HepG2 (cell line): ENCODE measurements around the gene LCE2C. TPM values are rescaled to one million over a fixed set of nuclear protein-coding genes. Genes with fewer than 3 reads are reported as not detected.

ENCODE experiments used
- ATAC-seq: fragments of 200-7000 bp; cut with Tn5 transposase; 3 replicates; pipeline ENCODE4 v1.9.1; 2020; ENCODE audit warnings: mild to moderate bottlenecking, moderate library complexity
- BruUV-seq: library from RNA; stranded (reverse); fragments of 400-500 nt; replicated peaks from 2 replicates; lab custom pipeline; 2021; lab: Mats Ljungman, UMichigan
- CTCF ChIA-PET: fragments of 300-600 bp; formaldehyde crosslinking; extraction: SDS; loops from one replicate; lab custom pipeline; 2021; ENCODE audit warnings: low total read pairs, inconsistent platforms, low intra/inter-chr PET ratio; lab: Yijun Ruan, JAX
- POLR2A ChIA-PET: fragments of 350-600 bp; sonication (Branson Sonifier 250); formaldehyde crosslinking; loops from one replicate; lab custom pipeline; 2020; ENCODE audit warnings: antibody characterized with exemption, inconsistent platforms; lab: Yijun Ruan, JAX
- DNase-seq: peaks from one replicate; pipeline ENCODE4 v3.0.0-alpha.2; 2015; ENCODE audit warnings: low spot score
- FAIRE-seq: peaks from 3 replicates; lab custom pipeline; 2011; peaks lifted over from hg19 to GRCh38; lab: Jason Lieb, UNC
- H2AFZ ChIP-seq: one replicate; pipeline ENCODE4 v1.6.1; 2011; ENCODE audit warnings: low read length, inconsistent platforms
- H3K27ac ChIP-seq: fragments of 300-600 bp; 3 replicates; pipeline ENCODE4 v1.8.0; 2011; ENCODE audit warnings: mixed run types, mild to moderate bottlenecking, mixed read lengths, low read length, inconsistent platforms; ENCODE audit not compliant: insufficient read depth; ENCODE audit errors: extremely low read length
- H3K27me3 ChIP-seq, 2 experiments: fragments of 200-600 bp in 1 of 2; 2 replicates in 1 of 2; 3 replicates in 1 of 2; pipeline versions ENCODE4 v1.6.0 to v1.8.0; 2011; ENCODE audit warnings: low read length in 2 of 2, mild to moderate bottlenecking in 2 of 2, moderate library complexity in 2 of 2, inconsistent platforms in 1 of 2; ENCODE audit not compliant: insufficient read depth in 2 of 2, control insufficient read depth in 1 of 2
- H3K36me3 ChIP-seq, 2 experiments: fragments of 200-600 bp in 1 of 2; replicated peaks in 1 of 2; 2 replicates in 1 of 2; 3 replicates in 1 of 2; pipeline versions ENCODE4 v1.5.1 to v1.8.0; 2011; ENCODE audit warnings: low read length in 2 of 2, inconsistent platforms in 1 of 2; ENCODE audit not compliant: insufficient read depth in 2 of 2, control insufficient read depth in 1 of 2
- H3K4me1 ChIP-seq: 2 replicates; pipeline ENCODE4 v1.5.1; 2012; ENCODE audit warnings: low read length, inconsistent platforms; ENCODE audit not compliant: insufficient read depth
- H3K4me2 ChIP-seq: 2 replicates; pipeline ENCODE4 v1.6.0; 2011; ENCODE audit warnings: low read depth, low read length, inconsistent platforms
- H3K4me3 ChIP-seq, 3 experiments: fragments of 200-600 bp in 1 of 3; sonication (generic), shearing (Covaris generic) in 1 of 3; replicated peaks in 1 of 3; 2 replicates each; pipeline ENCODE4 v1.5.1; 2011 to 2016; ENCODE audit warnings: low read length in 3 of 3, inconsistent platforms in 2 of 3, low read depth in 2 of 3, mild to moderate bottlenecking in 2 of 3, control low read depth in 1 of 3, mixed read lengths in 1 of 3; ENCODE audit not compliant: insufficient read depth in 1 of 3
- H3K79me2 ChIP-seq: one replicate; pipeline ENCODE4 v1.6.1; 2011; ENCODE audit warnings: low read length, inconsistent platforms; ENCODE audit not compliant: insufficient read depth
- H3K9ac ChIP-seq: 2 replicates; pipeline ENCODE4 v1.6.0; 2011; ENCODE audit warnings: mild to moderate bottlenecking, low read depth, low read length, inconsistent platforms; ENCODE audit not compliant: insufficient read depth
- H3K9me3 ChIP-seq: 2 replicates; pipeline ENCODE4 v1.5.1; 2012; ENCODE audit warnings: mild to moderate bottlenecking, low read length
- H4K20me1 ChIP-seq: 2 replicates; pipeline ENCODE4 v1.6.0; 2011; ENCODE audit warnings: inconsistent platforms, mild to moderate bottlenecking, low read length, moderate library complexity; ENCODE audit not compliant: insufficient read depth
- BCL6 ChIP-seq: IDR thresholded peaks from 2 replicates; pipeline ENCODE4 v1.6.1; 2016; ENCODE audit warnings: missing genetic modification reagents, missing compliant biosample characterization
- ETV6 ChIP-seq: sonication (generic); formaldehyde crosslinking; conservative IDR thresholded peaks from 2 replicates; pipeline ENCODE4 v1.4.0; 2020; ENCODE audit warnings: missing genetic modification reagents
- MED13 ChIP-seq: sonication (generic); formaldehyde crosslinking; IDR thresholded peaks from 2 replicates; pipeline ENCODE4 v1.5.0; 2020; ENCODE audit warnings: missing genetic modification reagents
- NONO ChIP-seq, 2 experiments: fragments of 450-650 bp in 1 of 2; sonication (generic) in 1 of 2; formaldehyde crosslinking in 1 of 2; IDR thresholded peaks in 1 of 2; conservative IDR thresholded peaks in 1 of 2; 2 replicates each; pipeline versions ENCODE4 v1.6.1 to v1.8.0; 2017 to 2022; ENCODE audit warnings: mild to moderate bottlenecking in 1 of 2, missing genetic modification reagents in 1 of 2, moderate library complexity in 1 of 2
- NR2F1 ChIP-seq, 2 experiments: fragments of 450-650 bp in 1 of 2; formaldehyde crosslinking in 1 of 2; IDR thresholded peaks; 2 replicates each; pipeline versions ENCODE4 v1.5.0 to v1.6.1; 2016 to 2020; ENCODE audit warnings: mild to moderate bottlenecking in 1 of 2, missing compliant biosample characterization in 1 of 2, missing genetic modification reagents in 1 of 2, moderate library complexity in 1 of 2
- STAT5B ChIP-seq: sonication (generic); formaldehyde crosslinking; IDR thresholded peaks from 2 replicates; pipeline ENCODE4 v1.4.0; 2020; ENCODE audit warnings: missing genetic modification reagents
- TCF7 ChIP-seq: sonication (generic); IDR thresholded peaks from 2 replicates; pipeline ENCODE4 v1.6.1; 2016; ENCODE audit warnings: antibody characterized with exemption, low read depth
- ZNF10 ChIP-seq: sonication (generic); formaldehyde crosslinking; IDR thresholded peaks from 2 replicates; pipeline ENCODE4 v1.4.0; 2020; ENCODE audit warnings: mild to moderate bottlenecking, low read depth, missing genetic modification reagents, borderline replicate concordance
- ZNF124 ChIP-seq: sonication (generic); formaldehyde crosslinking; IDR thresholded peaks from 2 replicates; pipeline ENCODE4 v1.4.0; 2020; ENCODE audit warnings: missing genetic modification reagents
- ZNF274 ChIP-seq: sonication (generic); formaldehyde crosslinking; IDR thresholded peaks from 2 replicates; pipeline ENCODE4 v1.5.1; 2020; ENCODE audit warnings: mild to moderate bottlenecking, missing genetic modification reagents
- ZNF34 ChIP-seq: sonication (generic); formaldehyde crosslinking; IDR thresholded peaks from 2 replicates; pipeline ENCODE4 v1.4.0; 2020; ENCODE audit warnings: mild to moderate bottlenecking, missing genetic modification reagents, borderline replicate concordance
- ZNF441 ChIP-seq: sonication (generic); formaldehyde crosslinking; IDR thresholded peaks from 2 replicates; pipeline ENCODE4 v1.7.0; 2021; ENCODE audit warnings: missing genetic modification reagents, borderline replicate concordance
- ZNF597 ChIP-seq: sonication (generic); formaldehyde crosslinking; IDR thresholded peaks from 2 replicates; pipeline ENCODE4 v1.5.0; 2020; ENCODE audit warnings: missing genetic modification reagents
- WGBS: methylation state at CpG from one replicate; pipeline ENCODE4 v1.1.6; 2017; ENCODE audit warnings: low lambda C conversion rate; 5-methylcytosine and 5-hydroxymethylcytosine counted together
- in situ Hi-C: cut with HindIII; loops from 2 replicates; pipeline ENCODE4 v1.10.0; 2017; ENCODE audit warnings: low pct_unique_long_range_greater_than_20kb; ENCODE audit not compliant: extremely low pct_ligation_motif_present
- intact Hi-C: fragments of 100-400 bp; cut with micrococcal nuclease; formaldehyde crosslinking; loops from one replicate; pipeline ENCODE4 v1.10.0; 2022; ENCODE audit not compliant: unreplicated experiment
- polyA plus RNA-seq, 8 experiments: library from polyadenylated mRNA; depleted of rRNA in 3 of 8; stranded (reverse) in 7 of 8; unstranded in 1 of 8; fragments of >200 nt; fragmentation: Illumina TruSeq in 4 of 8; extraction: Trizol in 4 of 8; gene quantifications; 2 replicates each; pipeline versions ENCODE4 v1.2.1 to v1.2.3, GENCODE V29; 2011 to 2016; ENCODE audit warnings: low read depth in 4 of 8, missing spikeins in 1 of 8, mixed read lengths in 1 of 8; ENCODE audit not compliant: insufficient read depth in 1 of 8
- total RNA-seq, 5 experiments: library from RNA; depleted of rRNA; stranded (reverse); fragments of >200 nt; fragmentation: Illumina TruSeq; extraction: Trizol; gene quantifications; 2 replicates each; pipeline ENCODE4 v1.2.3, GENCODE V29; 2016; ENCODE audit warnings: low read depth in 1 of 5

Gene LCE2C
- total and polyA plus RNA-seq, 2 of the 13 experiments (the other 11 are each of a cell fraction or from before 2014, with no cell fraction given): not detected

DNA sequence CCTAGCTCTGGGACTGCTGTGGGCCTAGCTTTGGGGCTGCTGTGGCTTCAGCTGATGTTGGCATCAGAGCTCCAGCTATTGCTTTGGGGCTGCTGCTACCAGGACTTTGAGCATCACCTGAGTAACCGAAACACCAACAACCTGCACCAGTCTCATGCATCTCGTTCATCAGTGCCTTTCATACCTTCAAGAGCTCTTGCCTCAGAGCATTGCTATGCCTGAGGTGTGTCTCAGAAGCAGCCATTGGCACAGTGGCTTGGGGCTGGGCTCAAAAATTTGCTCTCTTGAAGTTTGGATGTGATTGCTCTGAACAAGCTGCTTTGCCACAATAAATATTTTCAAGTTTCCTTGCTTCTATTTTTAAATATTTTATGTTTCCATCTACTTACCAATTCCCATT is 18.6 kb upstream of the LCE2C start:
- Histone ChIP-seq H3K27me3 (no peaks in the 10 kb centered on the region), H3K4me3 (no peak overlapping the region), H3K36me3 (no peaks in the 10 kb centered on the region), H3K79me2 (no peaks in the 10 kb centered on the region), H4K20me1 (no peaks in the 10 kb centered on the region), H3K4me2 (no peak overlapping the region), H3K9me3 (no peaks in the 10 kb centered on the region), H2AFZ (no peak overlapping the region), H3K27ac (no peak overlapping the region), H3K4me1 (no peaks in the 10 kb centered on the region), H3K9ac (no peak overlapping the region)
- CTCF ChIA-PET: no interaction called here
- ATAC-seq (no peak), FAIRE-seq (no peak), DNase-seq (no peak)
- in situ Hi-C loops: no loop called here
- no CpG with 5 or more reads among the region's 2 CpGs for WGBS
- POLR2A ChIA-PET: no interaction called here
- intact Hi-C loops: no loop called here
- TF ChIP-seq ETV6 (CRISPR knock-in tag) (no peak), BCL6 (no peak), ZNF597 (CRISPR knock-in tag) (no peak), STAT5B (no peak), ZNF124 (CRISPR knock-in tag) (no peak), TCF7 (no peak), ZNF441 (CRISPR knock-in tag) (no peak), ZNF34 (CRISPR knock-in tag) (no peak), ZNF274 (no peak), NR2F1 (CRISPR knock-in tag; IDR thresholded peaks at IDR 0.05) (no peak), NONO (IDR thresholded peaks at IDR 0.05) (no peak), NONO (CRISPR knock-in tag; conservative IDR thresholded peaks at IDR 0.05) (no peak), ZNF10 (CRISPR knock-in tag) (no peak), MED13 (CRISPR knock-in tag) (no peak)
- TF ChIP-seq, all 625 proteins: peak for 0
- no TSS peak for BruUV-seq
